Osteoblast (primary cell): ENCODE data around the gene CCDC192. TPM values are rescaled to one million over a fixed set of nuclear protein-coding genes. Genes with fewer than 3 reads are reported as not detected.

Source experiments
- DNase-seq: peaks from one replicate; pipeline ENCODE4 v3.0.0; 2011; ENCODE audit warnings: low spot score, mixed read lengths; ENCODE audit not compliant: insufficient read length; ENCODE audit errors: missing footprints
- H2AFZ ChIP-seq: 2 replicates; pipeline ENCODE4 v1.6.0; 2011; ENCODE audit warnings: mild to moderate bottlenecking, low read length
- H3K27ac ChIP-seq: 2 replicates; pipeline ENCODE4 v1.5.1; 2011; ENCODE audit warnings: mild to moderate bottlenecking, low read depth, low read length, moderate library complexity
- H3K27me3 ChIP-seq: 2 replicates; pipeline ENCODE4 v1.6.0; 2012; ENCODE audit warnings: mild to moderate bottlenecking, control low read depth, inconsistent platforms, low read length, moderate library complexity; ENCODE audit not compliant: insufficient read depth
- H3K36me3 ChIP-seq: 2 replicates; pipeline ENCODE4 v1.5.1; 2011; ENCODE audit warnings: mild to moderate bottlenecking, low read length, control low read depth, moderate library complexity; ENCODE audit not compliant: insufficient read depth
- H3K4me1 ChIP-seq: 2 replicates; pipeline ENCODE4 v1.5.1; 2011; ENCODE audit warnings: mild to moderate bottlenecking, low read length, control low read depth, moderate library complexity; ENCODE audit not compliant: insufficient read depth
- H3K4me2 ChIP-seq: 2 replicates; pipeline ENCODE4 v1.6.0; 2011; ENCODE audit warnings: mild to moderate bottlenecking, low read length; ENCODE audit not compliant: insufficient read depth
- H3K4me3 ChIP-seq: fragments of 200-600 bp; sonication (generic); 3 replicates; pipeline ENCODE4 v1.5.1; 2012; ENCODE audit warnings: mild to moderate bottlenecking, low read length, inconsistent platforms; ENCODE audit not compliant: insufficient read depth
- H3K79me2 ChIP-seq: 2 replicates; pipeline ENCODE4 v1.6.0; 2012; ENCODE audit warnings: mild to moderate bottlenecking, low read length, control low read depth, inconsistent platforms; ENCODE audit not compliant: insufficient read depth
- H3K9me3 ChIP-seq: 2 replicates; pipeline ENCODE4 v1.5.1; 2011; ENCODE audit warnings: low read depth, low read length, control low read depth
- H4K20me1 ChIP-seq: 2 replicates; pipeline ENCODE4 v1.6.0; 2012; ENCODE audit warnings: mild to moderate bottlenecking, low read length, control low read depth; ENCODE audit not compliant: insufficient read depth
- total RNA-seq: library from RNA; depleted of rRNA; stranded (reverse); fragments of >200 nt; gene quantifications from 2 replicates; pipeline ENCODE4 v1.2.3, GENCODE V29; 2012
- TF ChIP-seq, protein P1 (sequence below): IDR thresholded peaks from 2 replicates; pipeline ENCODE4 v1.5.1; 2011; ENCODE audit warnings: mild to moderate bottlenecking, low read depth, low read length, moderate library complexity; ENCODE audit errors: extremely low read depth

CCDC192 gene
- total RNA-seq, 1 donor: not detected

DNA sequence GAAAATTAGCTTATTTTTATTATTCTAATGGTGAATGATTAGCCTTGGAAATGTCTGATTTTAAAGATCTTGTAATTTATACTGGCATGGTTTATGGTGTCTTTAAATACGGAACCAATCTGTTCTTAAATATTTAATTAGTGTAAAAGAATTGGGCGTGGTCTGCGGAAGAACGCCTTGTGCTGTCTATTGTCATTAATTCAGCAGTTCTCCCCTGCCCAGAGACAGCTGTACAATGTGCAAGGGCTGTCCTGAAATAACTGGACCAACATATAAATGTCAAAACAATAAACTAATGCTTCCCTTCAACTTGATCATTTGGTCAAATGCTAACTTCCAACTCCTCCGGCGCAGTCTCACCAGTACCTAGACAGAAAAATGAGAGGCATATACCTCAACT lies 124.3 kb downstream of the CCDC192 start:
- Histone ChIP-seq H3K27ac (no peak overlapping the region), H3K9me3 (no peaks in the 10 kb centered on the region), H3K36me3 (no peaks in the 10 kb centered on the region), H4K20me1 (no peaks in the 10 kb centered on the region), H3K27me3 (no peaks in the 10 kb centered on the region), H3K4me3 (no peak overlapping the region), H3K4me1 (no peaks in the 10 kb centered on the region), H3K79me2 (no peaks in the 10 kb centered on the region), H2AFZ (no peak overlapping the region), H3K4me2 (no peak overlapping the region)
- TF ChIP-seq, protein P1, sequence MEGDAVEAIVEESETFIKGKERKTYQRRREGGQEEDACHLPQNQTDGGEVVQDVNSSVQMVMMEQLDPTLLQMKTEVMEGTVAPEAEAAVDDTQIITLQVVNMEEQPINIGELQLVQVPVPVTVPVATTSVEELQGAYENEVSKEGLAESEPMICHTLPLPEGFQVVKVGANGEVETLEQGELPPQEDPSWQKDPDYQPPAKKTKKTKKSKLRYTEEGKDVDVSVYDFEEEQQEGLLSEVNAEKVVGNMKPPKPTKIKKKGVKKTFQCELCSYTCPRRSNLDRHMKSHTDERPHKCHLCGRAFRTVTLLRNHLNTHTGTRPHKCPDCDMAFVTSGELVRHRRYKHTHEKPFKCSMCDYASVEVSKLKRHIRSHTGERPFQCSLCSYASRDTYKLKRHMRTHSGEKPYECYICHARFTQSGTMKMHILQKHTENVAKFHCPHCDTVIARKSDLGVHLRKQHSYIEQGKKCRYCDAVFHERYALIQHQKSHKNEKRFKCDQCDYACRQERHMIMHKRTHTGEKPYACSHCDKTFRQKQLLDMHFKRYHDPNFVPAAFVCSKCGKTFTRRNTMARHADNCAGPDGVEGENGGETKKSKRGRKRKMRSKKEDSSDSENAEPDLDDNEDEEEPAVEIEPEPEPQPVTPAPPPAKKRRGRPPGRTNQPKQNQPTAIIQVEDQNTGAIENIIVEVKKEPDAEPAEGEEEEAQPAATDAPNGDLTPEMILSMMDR: no peak
- no peak for DNase-seq

DNA sequence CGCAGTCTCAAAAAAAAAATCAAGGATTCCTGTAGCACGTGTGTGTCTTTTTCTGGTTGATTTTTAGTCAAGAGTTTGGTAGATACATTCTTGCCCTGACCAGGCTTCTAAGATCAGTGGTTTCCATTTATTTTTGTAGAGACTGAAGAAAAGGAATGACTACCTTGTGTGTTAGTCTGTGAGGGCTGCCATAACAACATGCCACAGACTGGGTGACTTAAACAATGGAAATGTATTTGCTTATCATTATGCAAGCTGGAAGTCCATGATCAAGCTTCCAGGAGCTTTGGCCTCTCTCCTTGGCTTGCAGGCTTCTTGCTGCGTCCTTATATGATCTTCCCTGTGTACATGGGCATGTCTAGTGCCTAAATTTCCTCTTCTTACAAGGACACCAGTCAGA lies 127.0 kb downstream of the CCDC192 start:
- no peak overlapping the region for H3K27ac ChIP-seq
- no peaks in the 10 kb centered on the region for H3K79me2 ChIP-seq
- TF ChIP-seq, protein P1: no peak
- H3K4me3 ChIP-seq: no peak overlapping the region
- no peaks in the 10 kb centered on the region for H3K9me3 ChIP-seq
- H3K4me2 ChIP-seq: no peak overlapping the region
- H4K20me1 ChIP-seq: no peaks in the 10 kb centered on the region
- no peaks in the 10 kb centered on the region for H3K4me1 ChIP-seq
- no peaks in the 10 kb centered on the region for H3K36me3 ChIP-seq
- no peak for DNase-seq
- no peak overlapping the region for H2AFZ ChIP-seq
- H3K27me3 ChIP-seq: no peaks in the 10 kb centered on the region

DNA sequence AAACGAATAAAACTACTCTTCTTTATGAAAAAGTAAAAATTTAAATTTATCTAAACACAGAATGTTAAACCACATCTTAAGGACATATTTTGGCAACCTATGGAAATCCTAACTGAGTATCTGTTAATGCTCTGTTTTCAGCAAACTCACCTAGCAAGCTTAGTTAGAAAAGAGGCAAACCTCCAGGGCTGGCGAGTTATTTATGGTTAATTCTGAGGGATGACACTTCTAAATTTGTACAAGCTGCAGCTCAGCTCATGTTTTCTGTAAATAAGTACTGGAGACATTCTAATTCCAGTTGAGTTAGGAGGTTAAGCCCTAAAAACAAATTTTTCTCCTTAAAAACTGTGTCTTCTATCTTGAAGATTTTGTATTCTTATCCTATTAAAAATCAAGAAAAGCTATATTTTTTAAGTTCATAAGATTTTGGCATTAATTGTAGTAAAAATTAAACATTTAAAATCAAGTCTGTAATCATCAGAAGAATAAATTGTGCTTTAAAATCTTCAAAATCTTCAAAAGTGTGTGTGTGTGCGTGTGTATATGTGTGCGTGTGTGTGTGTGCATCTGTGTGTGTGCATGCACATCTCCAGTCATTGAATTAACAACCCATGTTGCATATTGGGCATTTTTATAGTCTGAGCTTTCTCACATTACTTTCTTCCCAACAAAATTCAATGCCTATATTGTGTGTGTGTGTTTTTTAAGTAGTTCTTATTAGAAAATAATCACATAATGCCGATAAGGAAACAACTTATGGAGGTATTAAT lies 127.8 kb downstream of the CCDC192 start:
- TF ChIP-seq, protein P1: no peak
- Histone ChIP-seq H3K9me3 (no peaks in the 10 kb centered on the region), H3K36me3 (no peaks in the 10 kb centered on the region), H3K79me2 (no peaks in the 10 kb centered on the region), H3K4me1 (no peaks in the 10 kb centered on the region), H3K27ac (no peak overlapping the region), H3K4me2 (no peak overlapping the region), H2AFZ (no peak overlapping the region), H3K4me3 (no peak overlapping the region), H4K20me1 (no peaks in the 10 kb centered on the region), H3K27me3 (no peaks in the 10 kb centered on the region)
- DNase-seq: no peak

DNA sequence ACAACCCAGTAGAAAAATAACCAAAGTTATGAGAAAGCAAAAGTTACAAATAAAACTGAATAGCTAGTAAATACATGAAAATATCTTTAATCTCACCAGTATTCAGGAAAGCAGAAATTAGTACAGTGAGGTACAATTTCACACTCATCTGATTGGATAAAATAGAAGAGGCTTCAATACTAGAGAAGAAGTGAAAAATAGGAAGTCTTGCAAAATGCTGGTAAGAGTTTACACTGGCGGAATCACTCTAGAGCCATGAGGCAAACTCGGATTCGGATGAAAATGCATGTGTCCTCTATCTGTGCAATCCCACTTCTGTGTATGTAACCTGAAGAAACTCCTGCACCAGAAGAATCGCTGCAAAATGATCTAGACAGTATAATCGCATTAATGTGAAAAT lies 128.9 kb downstream of the CCDC192 start:
- Histone ChIP-seq H3K4me2 (no peak overlapping the region), H3K4me1 (no peaks in the 10 kb centered on the region), H3K4me3 (no peak overlapping the region), H2AFZ (no peak overlapping the region), H3K9me3 (no peaks in the 10 kb centered on the region), H3K36me3 (no peaks in the 10 kb centered on the region), H3K79me2 (no peaks in the 10 kb centered on the region), H3K27me3 (no peaks in the 10 kb centered on the region), H3K27ac (no peak overlapping the region), H4K20me1 (no peaks in the 10 kb centered on the region)
- peak; percentile 2 for DNase-seq
- TF ChIP-seq, protein P1: no peak
